ENCODE measurements around the gene ESR1. TPM values are rescaled to one million over a fixed set of nuclear protein-coding genes. Genes with fewer than 3 reads are reported as not detected.

The ESR1 gene
- total RNA-seq, 4 donors from 2014 or later = 2.1 to 6.9 (median 5.2) TPM

DNA sequence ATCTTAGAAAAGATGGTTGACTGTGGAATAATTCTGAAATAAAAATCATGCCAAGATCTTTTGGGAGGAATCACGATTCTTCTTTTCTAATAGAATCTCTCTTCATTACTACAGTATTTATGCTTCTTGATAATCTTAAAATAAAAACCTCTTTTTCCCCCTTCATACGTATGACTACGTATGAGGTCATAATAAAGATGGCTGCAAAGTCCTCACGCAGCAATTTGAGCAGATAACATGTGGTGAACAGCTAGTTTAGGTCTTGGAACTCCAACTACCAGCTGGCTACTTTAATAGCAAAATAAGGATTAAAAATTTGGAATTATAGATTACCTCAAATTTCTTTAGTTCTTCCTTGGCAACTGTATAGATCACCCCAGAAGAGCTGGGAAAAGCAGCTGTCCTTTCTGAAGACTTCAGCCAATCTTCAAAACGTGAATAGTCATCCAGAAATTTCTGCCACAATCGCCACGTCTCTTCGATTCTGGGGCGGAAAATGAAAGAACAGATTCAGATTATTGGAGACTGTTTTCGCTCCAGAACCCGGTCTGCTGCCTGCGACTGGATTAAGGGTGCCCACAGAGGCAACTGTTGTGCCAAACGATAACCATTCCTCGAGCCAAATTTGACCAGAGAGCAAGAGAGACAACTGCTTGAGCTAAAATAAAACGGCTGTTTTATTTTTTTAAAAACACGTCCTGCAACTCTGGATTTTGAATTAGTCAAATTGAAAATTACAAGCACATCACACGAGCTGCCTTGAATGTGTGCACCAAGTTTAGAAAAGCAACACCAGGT is 347.3 kb downstream of the ESR1 start:
- Histone ChIP-seq H3K4me3 (no peak overlapping the region), H3K27ac (no peak overlapping the region), H3K36me3 (peaks cover 0 to 64% (median 0%) of the 10 kb centered on the region in 3 donors), H3K27me3 (no peaks in the 10 kb centered on the region), H3K9me3 (no peaks in the 10 kb centered on the region), H3K4me1 (peaks cover 0 to 4% (median 0%) of the 10 kb centered on the region in 4 donors)
- 92% methylated on average over 17 of the region's 17 CpGs for WGBS, 2 donors
- TF ChIP-seq CTCF (IDR thresholded peaks at IDR 0.05) = no peak
- no peak for TF ChIP-seq EP300 (IDR thresholded peaks at IDR 0.05)
- TF ChIP-seq POLR2A (IDR thresholded peaks at IDR 0.05) = no peak
- DNase-seq (ENCODE audit: low spot score in 2 of 2) = no peak

GRCh38 chr6:152155792-152156191 is 348.3 kb downstream of the ESR1 start:
- no peak overlapping the region for H3K27ac ChIP-seq
- 93 to 95% methylated on average over 8 of the region's 8 CpGs for WGBS, 2 donors
- no peaks in the 10 kb centered on the region for H3K9me3 ChIP-seq
- no peak overlapping the region for H3K4me3 ChIP-seq
- peaks cover 0 to 4% (median 0%) of the 10 kb centered on the region in 4 donors for H3K4me1 ChIP-seq
- H3K36me3 ChIP-seq = peaks cover 0 to 63% (median 0%) of the 10 kb centered on the region in 3 donors
- no peaks in the 10 kb centered on the region for H3K27me3 ChIP-seq
- TF ChIP-seq CTCF (IDR thresholded peaks at IDR 0.05) (no peak), EP300 (IDR thresholded peaks at IDR 0.05) (no peak), POLR2A (IDR thresholded peaks at IDR 0.05) (no peak)
- DNase-seq (ENCODE audit: low spot score in 2 of 2) = no peak

DNA sequence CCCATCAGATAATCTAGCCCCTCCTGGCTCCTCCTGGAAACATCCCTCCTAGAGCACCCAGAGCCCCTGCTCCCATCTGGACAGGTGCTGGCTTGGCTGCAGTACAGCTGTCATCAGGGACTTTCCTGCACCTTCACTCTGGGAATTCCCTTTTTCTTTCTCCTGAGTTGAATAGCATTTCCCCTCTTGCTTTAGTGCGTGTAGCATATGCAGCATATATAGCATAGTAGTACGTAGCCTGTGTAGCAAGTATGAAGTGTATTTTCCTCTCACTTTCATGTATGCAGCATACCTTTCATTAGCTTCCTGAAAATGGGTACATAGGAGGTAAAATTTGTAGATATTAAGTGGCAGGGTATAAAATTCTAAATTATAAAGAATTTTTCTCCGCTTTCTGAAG is 352.9 kb downstream of the ESR1 start:
- no peak for DNase-seq (ENCODE audit: low spot score in 2 of 2)
- Histone ChIP-seq H3K4me1 (no peaks in the 10 kb centered on the region), H3K27ac (no peak overlapping the region), H3K4me3 (no peak overlapping the region), H3K27me3 (no peaks in the 10 kb centered on the region), H3K36me3 (peaks cover 0 to 58% (median 0%) of the 10 kb centered on the region in 3 donors), H3K9me3 (no peaks in the 10 kb centered on the region)
- WGBS, 2 donors = 88 to 97% methylated on average over 3 of the region's 3 CpGs
- TF ChIP-seq POLR2A (IDR thresholded peaks at IDR 0.05) = no peak
- no peak for TF ChIP-seq EP300 (IDR thresholded peaks at IDR 0.05)
- no peak for TF ChIP-seq CTCF (IDR thresholded peaks at IDR 0.05)

DNA sequence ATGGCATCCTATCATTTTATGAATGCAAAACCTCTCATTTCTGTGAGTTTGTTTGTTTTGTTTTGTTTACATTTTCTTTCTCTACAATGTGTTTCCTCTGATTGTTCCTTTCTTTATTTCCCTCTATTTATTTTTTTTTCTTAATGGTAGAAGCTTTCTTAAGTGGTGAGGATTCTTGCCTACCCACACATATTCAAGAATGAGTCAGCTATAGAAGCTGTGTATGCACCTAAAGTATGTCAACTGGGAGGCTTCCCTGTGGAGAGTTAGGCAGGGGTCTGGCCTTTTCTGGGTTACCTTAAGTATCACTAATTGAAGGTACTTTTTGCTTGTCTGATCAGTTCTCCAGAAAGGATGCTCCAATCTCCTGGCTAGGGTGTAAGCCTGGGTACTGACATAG is 354.0 kb downstream of the ESR1 start:
- DNase-seq (ENCODE audit: low spot score in 2 of 2) = no peak
- Histone ChIP-seq H3K9me3 (no peaks in the 10 kb centered on the region), H3K27ac (no peak overlapping the region), H3K36me3 (peaks cover 0 to 53% (median 0%) of the 10 kb centered on the region in 3 donors), H3K4me1 (no peaks in the 10 kb centered on the region), H3K4me3 (no peak overlapping the region), H3K27me3 (no peaks in the 10 kb centered on the region)
- TF ChIP-seq EP300 (IDR thresholded peaks at IDR 0.05) = no peak

DNA sequence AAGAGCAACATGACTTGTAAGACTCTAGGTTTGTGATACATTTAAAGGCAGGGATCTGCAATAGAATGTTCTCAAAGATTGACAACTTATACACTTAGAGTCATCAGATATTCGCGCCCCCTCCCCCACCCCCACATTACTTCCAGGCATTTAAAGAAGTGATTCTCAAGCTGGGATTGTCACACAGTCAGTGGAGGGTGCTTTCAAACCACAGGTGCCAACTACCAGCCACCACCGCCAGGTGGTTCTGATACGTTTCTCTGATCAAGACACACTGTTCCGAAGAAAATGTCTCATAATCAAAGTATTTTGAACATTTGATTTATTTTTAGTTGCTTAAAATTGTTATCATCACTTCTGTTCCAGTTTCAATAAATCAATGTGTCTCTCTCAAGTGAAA is 357.5 kb downstream of the ESR1 start:
- no peak for DNase-seq (ENCODE audit: low spot score in 2 of 2)
- Histone ChIP-seq H3K9me3 (no peaks in the 10 kb centered on the region), H3K27me3 (no peaks in the 10 kb centered on the region), H3K36me3 (peaks cover 0 to 40% (median 0%) of the 10 kb centered on the region in 3 donors), H3K4me1 (no peaks in the 10 kb centered on the region), H3K27ac (no peak overlapping the region), H3K4me3 (no peak overlapping the region)
- WGBS, 2 donors = 97 to 99% methylated on average over 5 of the region's 5 CpGs
- TF ChIP-seq CTCF (IDR thresholded peaks at IDR 0.05) (no peak), EP300 (IDR thresholded peaks at IDR 0.05) (no peak), POLR2A (IDR thresholded peaks at IDR 0.05) (no peak)

Measured in tibial nerve (tissue), 4 donors.